ENCODE results near the gene ATP9A. TPM values are rescaled to one million over a fixed set of nuclear protein-coding genes. Genes with fewer than 3 reads are reported as not detected.
A peak's percentile ranks its signal among the peaks of the same experiment; 100 is the strongest.

Gene ATP9A
- polyA plus RNA-seq, 1 of the 3 experiments (the other 2 are of a cell fraction) = 11.0 TPM

GRCh38 chr20:51715856-51716185 is 52.4 kb downstream of the ATP9A start:
- H3K4me3 ChIP-seq (ENCODE audit: low read depth in 2 of 2, low read length in 1 of 2) = no peak overlapping the region
- H3K9me2 ChIP-seq = no peaks in the 10 kb centered on the region
- no peaks in the 10 kb centered on the region for H4K20me1 ChIP-seq (ENCODE audit: insufficient read depth)
- CTCF ChIA-PET = interaction anchor here (1.2 to 2.8 kb wide), 4 partner anchors 15 to 84 kb away, joined by 5 to 14 read pairs (median 11); no protein-coding TSS in a partner anchor
- no peaks in the 10 kb centered on the region for H3F3A ChIP-seq (replicated peaks; ENCODE audit: insufficient read depth)
- H3K27me3 ChIP-seq (ENCODE audit: insufficient read depth) = no peaks in the 10 kb centered on the region
- no peak overlapping the region; the same call in 1 of the 2 replicates for H2AFZ ChIP-seq (ENCODE audit: low read depth)
- TF ChIP-seq RCOR1 (IDR thresholded peaks at IDR 0.05; ENCODE audit: low read length) (peak; percentile 37; the same call in 1 of the 2 replicates), JUND (IDR thresholded peaks at IDR 0.05) (no peak), EP300 (IDR thresholded peaks at IDR 0.05; ENCODE audit: borderline replicate concordance in 1 of 2, low read depth in 1 of 2, low read length in 1 of 2) (peak in 1 of 2 experiments; percentile 77; a peak in 2 of 4 replicates), SMC3 (IDR thresholded peaks at IDR 0.05; ENCODE audit: low read depth, low read length) (no peak), GATA2 (CRISPR knock-in tag; IDR thresholded peaks at IDR 0.05) (peak; percentile 87)
- 0 out of 2 replicates have a peak overlapping the region, but pooled peaks have one; percentile 21 for H3K4me2 ChIP-seq
- H3K9me3 ChIP-seq = no peaks in the 10 kb centered on the region
- peak; percentile 59 for DNase-seq
- H3K9ac ChIP-seq = no peak overlapping the region
- WGBS (ENCODE audit: low lambda C conversion rate) = 50% methylated on average over 1 of the region's 1 CpG
- H3K4me1 ChIP-seq (ENCODE audit: control insufficient read depth in 1 of 2, insufficient read depth in 2 of 2, low read depth in 1 of 2, low read length in 1 of 2) = peaks cover 4 to 9% of the 10 kb centered on the region in 2 experiments; a peak in 3 of 4 replicates
- no peaks in the 10 kb centered on the region for H3K79me2 ChIP-seq (ENCODE audit: insufficient read depth)
- H3K27ac ChIP-seq (ENCODE audit: low read depth in 2 of 2, low read length in 1 of 2) = peak overlapping the region in 1 of 2 experiments; percentile 71; a peak in 1 of 4 replicates
- H3K36me3 ChIP-seq (replicated peaks in 1 of 2; ENCODE audit: control insufficient read depth in 1 of 2, insufficient read depth in 2 of 2, low read length in 1 of 2) = peaks cover 0 to 5% of the 10 kb centered on the region in 2 experiments
- POLR2A ChIA-PET = interaction anchor here (0.5 kb wide), 1 partner anchor 27 kb away, joined by 4 read pairs; no protein-coding TSS in a partner anchor

- DNase-seq = peak; percentile 50
- Histone ChIP-seq H3K4me2 (peak overlapping the region; percentile 21; the same call in 1 of the 2 replicates), H3K4me1 (ENCODE audit: control insufficient read depth in 1 of 2, insufficient read depth in 2 of 2, low read depth in 1 of 2, low read length in 1 of 2) (peaks cover 4 to 9% of the 10 kb centered on the region in 2 experiments; a peak in 3 of 4 replicates), H3K9me2 (no peaks in the 10 kb centered on the region), H3K9me3 (no peaks in the 10 kb centered on the region), H2AFZ (ENCODE audit: low read depth) (no peak overlapping the region; the same call in 1 of the 2 replicates), H3K4me3 (ENCODE audit: low read depth in 2 of 2, low read length in 1 of 2) (peak overlapping the region in 1 of 2 experiments; percentile 23; a peak in 2 of 4 replicates), H3K27ac (ENCODE audit: low read depth in 2 of 2, low read length in 1 of 2) (peak overlapping the region in 1 of 2 experiments; percentile 71; a peak in 2 of 4 replicates), H3K27me3 (ENCODE audit: insufficient read depth) (no peaks in the 10 kb centered on the region), H3K9ac (0 out of 2 replicates have a peak overlapping the region, but pooled peaks have one; percentile 14), H3K36me3 (replicated peaks in 1 of 2; ENCODE audit: control insufficient read depth in 1 of 2, insufficient read depth in 2 of 2, low read length in 1 of 2) (peaks cover 0 to 5% of the 10 kb centered on the region in 2 experiments), H4K20me1 (ENCODE audit: insufficient read depth) (no peaks in the 10 kb centered on the region), H3F3A (replicated peaks; ENCODE audit: insufficient read depth) (no peaks in the 10 kb centered on the region), H3K79me2 (ENCODE audit: insufficient read depth) (no peaks in the 10 kb centered on the region)
- WGBS (ENCODE audit: low lambda C conversion rate) = 50% methylated on average over 10 of the region's 10 CpGs
- TF ChIP-seq NRF1 (IDR thresholded peaks at IDR 0.05; ENCODE audit: low read depth, low read length) (no peak), RCOR1 (IDR thresholded peaks at IDR 0.05; ENCODE audit: low read length) (no peak)
- ChIA-PET CTCF (interaction anchor here (1.2 to 2.8 kb wide), 5 partner anchors 13 to 85 kb away, joined by 4 to 14 read pairs (median 8); no protein-coding TSS in a partner anchor), POLR2A (interaction anchor here (0.5 kb wide), 1 partner anchor 26 kb away, joined by 4 read pairs; no protein-coding TSS in a partner anchor)
Measured at GRCh38 chr20:51715163-51715855, 52.9 kb downstream of the ATP9A start.

GRCh38 chr20:51713213-51713598 is 55.0 kb downstream of the ATP9A start:
- no peaks in the 10 kb centered on the region for H3K9me3 ChIP-seq
- no peak overlapping the region for H3K4me2 ChIP-seq
- H3K27me3 ChIP-seq (ENCODE audit: insufficient read depth) = no peaks in the 10 kb centered on the region
- POLR2A ChIA-PET = no interaction called here
- H4K20me1 ChIP-seq (ENCODE audit: insufficient read depth) = no peaks in the 10 kb centered on the region
- WGBS (ENCODE audit: low lambda C conversion rate) = 89% methylated on average over 4 of the region's 4 CpGs
- no peak overlapping the region for H3K27ac ChIP-seq (ENCODE audit: low read depth in 2 of 2, low read length in 1 of 2)
- CTCF ChIA-PET = interaction anchor here (1.5 to 1.7 kb wide), 2 partner anchors 11 to 19 kb away, joined by 4 to 5 read pairs; no protein-coding TSS in a partner anchor
- no peak overlapping the region for H3K9ac ChIP-seq
- no peak overlapping the region for H2AFZ ChIP-seq (ENCODE audit: low read depth)
- peaks cover 4 to 9% of the 10 kb centered on the region in 2 experiments; a peak in 3 of 4 replicates for H3K4me1 ChIP-seq (ENCODE audit: control insufficient read depth in 1 of 2, insufficient read depth in 2 of 2, low read depth in 1 of 2, low read length in 1 of 2)
- no peaks in the 10 kb centered on the region for H3K79me2 ChIP-seq (ENCODE audit: insufficient read depth)
- DNase-seq = no peak
- H3K4me3 ChIP-seq (ENCODE audit: low read depth in 2 of 2, low read length in 1 of 2) = no peak overlapping the region
- peaks cover 0 to 6% of the 10 kb centered on the region in 2 experiments for H3K36me3 ChIP-seq (replicated peaks in 1 of 2; ENCODE audit: control insufficient read depth in 1 of 2, insufficient read depth in 2 of 2, low read length in 1 of 2)
- no peaks in the 10 kb centered on the region for H3F3A ChIP-seq (replicated peaks; ENCODE audit: insufficient read depth)
- H3K9me2 ChIP-seq = no peaks in the 10 kb centered on the region
- TF ChIP-seq CTCF (IDR thresholded peaks at IDR 0.05) (no peak), RXRA (IDR thresholded peaks at IDR 0.05; ENCODE audit: borderline replicate concordance, low read depth) (no peak), FOXM1 (IDR thresholded peaks at IDR 0.05; ENCODE audit: low read depth) (no peak), PBX3 (IDR thresholded peaks at IDR 0.05) (no peak), MAX (IDR thresholded peaks at IDR 0.05; ENCODE audit: low read depth) (no peak), TAF1 (IDR thresholded peaks at IDR 0.05; ENCODE audit: borderline replicate concordance, low read depth, low read length) (no peak), RFX5 (IDR thresholded peaks at IDR 0.05; ENCODE audit: low read length) (no peak), FOXJ3 (CRISPR knock-in tag; IDR thresholded peaks at IDR 0.05) (no peak), SMC3 (IDR thresholded peaks at IDR 0.05; ENCODE audit: low read depth, low read length) (no peak), YY1 (IDR thresholded peaks at IDR 0.05; ENCODE audit: low read depth) (no peak)
